ENCODE data around the gene PRKCG.

GRCh38 chr19:53883741-53884140, 1.7 kb downstream of the PRKCG start:
- TF ChIP-seq CTCF (IDR thresholded peaks at IDR 0.05; ENCODE audit: borderline replicate concordance, extremely low read depth, low read length, poor library complexity, severe bottlenecking) (no peak), EZH2 (IDR thresholded peaks at IDR 0.05; ENCODE audit: borderline replicate concordance, low read depth, low read length, severe bottlenecking) (no peak)
